ENCODE data around the gene EEPD1. TPM values are rescaled to one million over a fixed set of nuclear protein-coding genes. Genes with fewer than 3 reads are reported as not detected.

Gene EEPD1
- total RNA-seq, 1 donor from 2014 or later = 18.0 TPM

DNA sequence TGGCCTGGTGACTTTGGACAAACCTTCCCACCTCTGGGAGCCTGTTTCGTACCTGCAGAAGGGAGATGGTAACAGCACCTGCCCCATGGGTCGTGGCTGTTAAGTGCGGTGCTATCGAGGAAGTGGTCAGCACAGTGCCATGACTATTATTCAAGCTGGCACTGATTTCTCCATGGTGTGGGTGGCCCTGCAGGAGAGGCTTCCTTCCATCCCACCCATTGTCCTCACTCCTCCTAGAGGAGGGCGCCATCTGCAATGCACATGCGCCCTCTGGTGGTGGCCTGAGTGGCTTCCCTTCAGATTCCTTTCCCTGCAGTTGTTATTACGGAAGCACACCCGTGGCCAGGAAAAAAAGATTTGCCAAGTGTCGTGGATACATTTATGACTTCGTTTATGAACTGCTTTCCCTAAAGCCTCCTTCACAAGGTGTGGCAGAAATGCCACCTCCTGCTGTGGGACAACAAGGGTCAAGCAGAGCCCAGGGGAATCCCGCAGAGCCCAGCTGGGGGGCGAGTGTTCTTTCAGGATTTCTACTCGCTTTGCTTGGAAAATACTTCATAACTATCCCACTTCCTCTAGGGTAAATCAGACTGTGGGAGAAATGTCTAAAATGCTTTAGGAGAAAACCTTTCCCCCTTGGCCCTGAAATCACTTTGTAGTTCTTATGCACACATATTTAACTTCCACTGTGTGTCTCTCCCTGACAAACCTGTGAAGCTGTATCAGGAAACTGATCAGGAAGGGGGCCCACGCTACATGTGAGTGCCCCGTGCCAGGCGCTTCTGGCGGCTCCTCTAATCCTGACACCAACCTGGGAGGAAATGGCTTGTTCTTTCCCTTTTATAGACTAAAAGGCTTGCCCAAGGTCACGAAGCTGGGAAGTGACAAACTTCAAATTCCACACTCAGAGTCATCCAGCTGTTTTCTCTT is 138.6 kb downstream of the EEPD1 start:
- Mint-ChIP-seq H3K27me3 (ENCODE audit: low read depth) (no peaks in the 10 kb centered on the region), H3K9me3 (no peaks in the 10 kb centered on the region), H3K4me1 (peaks cover 17% of the 10 kb centered on the region), H3K36me3 (peaks cover 21% of the 10 kb centered on the region), H3K27ac (peak overlapping the region; percentile 93), H3K4me3 (peak overlapping the region; percentile 59)
- peak; percentile 78 to 91 for DNase-seq (ENCODE audit: low spot score in 2 of 2, unreplicated experiment in 2 of 2)
- TF ChIP-seq, protein P1, sequence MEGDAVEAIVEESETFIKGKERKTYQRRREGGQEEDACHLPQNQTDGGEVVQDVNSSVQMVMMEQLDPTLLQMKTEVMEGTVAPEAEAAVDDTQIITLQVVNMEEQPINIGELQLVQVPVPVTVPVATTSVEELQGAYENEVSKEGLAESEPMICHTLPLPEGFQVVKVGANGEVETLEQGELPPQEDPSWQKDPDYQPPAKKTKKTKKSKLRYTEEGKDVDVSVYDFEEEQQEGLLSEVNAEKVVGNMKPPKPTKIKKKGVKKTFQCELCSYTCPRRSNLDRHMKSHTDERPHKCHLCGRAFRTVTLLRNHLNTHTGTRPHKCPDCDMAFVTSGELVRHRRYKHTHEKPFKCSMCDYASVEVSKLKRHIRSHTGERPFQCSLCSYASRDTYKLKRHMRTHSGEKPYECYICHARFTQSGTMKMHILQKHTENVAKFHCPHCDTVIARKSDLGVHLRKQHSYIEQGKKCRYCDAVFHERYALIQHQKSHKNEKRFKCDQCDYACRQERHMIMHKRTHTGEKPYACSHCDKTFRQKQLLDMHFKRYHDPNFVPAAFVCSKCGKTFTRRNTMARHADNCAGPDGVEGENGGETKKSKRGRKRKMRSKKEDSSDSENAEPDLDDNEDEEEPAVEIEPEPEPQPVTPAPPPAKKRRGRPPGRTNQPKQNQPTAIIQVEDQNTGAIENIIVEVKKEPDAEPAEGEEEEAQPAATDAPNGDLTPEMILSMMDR (IDR thresholded peaks at IDR 0.05; ENCODE audit: unreplicated experiment) = peak; percentile 97

DNA sequence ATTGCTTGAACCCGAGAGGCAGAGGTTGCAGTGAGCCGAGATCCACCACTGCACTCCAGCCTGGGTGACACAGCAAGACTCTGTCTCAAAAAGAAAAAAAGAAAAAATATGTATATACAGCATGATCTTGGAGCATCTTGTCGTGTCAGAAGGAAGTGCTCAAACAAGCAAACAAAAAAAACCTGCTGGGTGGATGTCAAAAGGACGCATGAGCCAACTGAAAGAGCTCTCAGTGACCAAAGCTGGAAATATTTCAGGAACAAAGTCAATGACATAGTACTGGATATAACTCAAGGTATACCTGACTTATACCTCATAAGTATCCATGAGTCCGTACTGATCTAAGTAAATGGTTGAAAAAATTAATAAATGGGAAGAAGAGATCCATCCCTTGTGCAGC is 142.0 kb downstream of the EEPD1 start:
- Mint-ChIP-seq H3K36me3 (peaks cover 20% of the 10 kb centered on the region), H3K9me3 (no peaks in the 10 kb centered on the region), H3K4me1 (peaks cover 20% of the 10 kb centered on the region), H3K27ac (no peak overlapping the region), H3K4me3 (no peak overlapping the region), H3K27me3 (ENCODE audit: low read depth) (no peaks in the 10 kb centered on the region)
- no peak for DNase-seq (ENCODE audit: low spot score in 2 of 2, unreplicated experiment in 2 of 2)
- TF ChIP-seq, protein P1 (IDR thresholded peaks at IDR 0.05; ENCODE audit: unreplicated experiment) = no peak

DNA sequence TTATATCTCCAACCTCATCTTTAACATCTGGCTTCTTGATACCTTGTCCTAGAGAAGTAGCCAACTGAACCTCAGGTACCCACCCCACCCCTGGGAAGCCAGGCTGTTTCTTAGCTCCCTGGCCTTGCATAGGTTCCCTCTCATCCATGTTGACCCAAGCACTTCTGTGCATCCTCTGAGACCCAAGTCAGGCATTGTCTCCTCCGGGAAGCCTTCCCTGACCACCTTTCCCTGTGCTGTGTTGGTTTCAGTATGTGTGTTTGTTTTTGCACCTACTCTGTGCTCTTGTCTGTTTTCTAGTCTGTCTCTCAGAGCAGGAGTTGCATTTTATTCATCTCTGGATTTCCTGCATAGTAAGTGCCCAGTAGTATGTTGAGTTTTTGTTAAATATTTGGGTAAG is 143.2 kb downstream of the EEPD1 start:
- Mint-ChIP-seq H3K36me3 (peaks cover 17% of the 10 kb centered on the region), H3K4me1 (peaks cover 19% of the 10 kb centered on the region), H3K9me3 (no peaks in the 10 kb centered on the region), H3K27me3 (ENCODE audit: low read depth) (no peaks in the 10 kb centered on the region), H3K4me3 (no peak overlapping the region), H3K27ac (no peak overlapping the region)
- TF ChIP-seq, protein P1 (IDR thresholded peaks at IDR 0.05; ENCODE audit: unreplicated experiment) = no peak
- DNase-seq (ENCODE audit: low spot score in 2 of 2, unreplicated experiment in 2 of 2) = no peak

DNA sequence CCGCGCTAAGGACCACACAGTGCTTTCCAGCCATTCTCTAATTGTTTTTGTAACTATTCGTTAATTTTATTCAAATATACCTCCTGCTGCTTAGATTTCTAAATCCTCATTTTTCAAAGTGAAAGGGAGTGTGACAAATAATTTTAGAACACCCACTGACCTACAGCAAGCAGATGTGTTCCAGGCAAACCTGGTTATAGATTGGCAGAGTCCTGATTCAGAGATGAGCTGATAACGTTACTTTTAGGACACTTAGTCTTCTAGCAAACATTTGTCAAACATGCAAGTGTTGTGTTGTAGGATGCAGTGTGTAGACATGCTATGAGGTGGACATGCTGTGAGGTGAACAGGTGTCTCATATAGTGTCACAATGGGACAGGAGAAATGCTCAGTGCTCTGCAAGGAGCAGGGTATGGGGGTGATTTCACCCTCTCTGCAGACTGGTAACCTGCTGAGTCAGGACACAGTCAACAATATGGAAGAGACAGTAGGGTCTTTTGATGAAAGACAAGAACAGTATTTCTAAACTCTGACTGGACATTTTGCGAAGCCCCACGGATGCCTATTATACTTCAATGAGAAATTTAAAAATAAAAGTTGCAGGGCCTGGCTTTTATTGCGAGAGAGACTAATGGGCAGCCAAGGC is 144.4 kb downstream of the EEPD1 start:
- Mint-ChIP-seq H3K27me3 (ENCODE audit: low read depth) (no peaks in the 10 kb centered on the region), H3K4me3 (no peak overlapping the region), H3K36me3 (peaks cover 20% of the 10 kb centered on the region), H3K4me1 (peaks cover 11% of the 10 kb centered on the region), H3K9me3 (no peaks in the 10 kb centered on the region), H3K27ac (no peak overlapping the region)
- TF ChIP-seq, protein P1 (IDR thresholded peaks at IDR 0.05; ENCODE audit: unreplicated experiment) = no peak
- no peak for DNase-seq (ENCODE audit: low spot score in 2 of 2, unreplicated experiment in 2 of 2)

DNA sequence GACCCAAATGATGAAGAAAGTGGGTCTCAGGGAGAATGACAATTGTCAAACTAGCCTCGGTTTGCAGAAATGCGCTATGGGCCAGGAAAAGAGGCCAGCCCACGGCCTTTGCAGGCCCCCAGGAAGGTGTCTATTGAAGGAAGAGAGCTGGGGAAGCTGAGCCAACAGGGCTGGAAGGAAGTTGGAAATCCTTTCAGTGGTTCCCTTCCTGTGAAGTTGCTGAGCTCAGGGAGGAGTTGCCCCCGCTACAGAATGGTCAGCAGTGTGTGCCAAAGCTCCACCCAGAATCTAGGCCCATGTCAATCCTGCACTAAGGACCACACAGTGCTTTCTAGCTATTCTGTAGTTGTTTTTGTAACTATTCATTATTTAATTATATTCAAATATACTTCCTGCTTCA is 145.1 kb downstream of the EEPD1 start:
- DNase-seq (ENCODE audit: low spot score in 2 of 2, unreplicated experiment in 2 of 2) = no peak
- Mint-ChIP-seq H3K27ac (no peak overlapping the region), H3K27me3 (ENCODE audit: low read depth) (no peaks in the 10 kb centered on the region), H3K4me1 (peaks cover 11% of the 10 kb centered on the region), H3K4me3 (no peak overlapping the region), H3K36me3 (peaks cover 20% of the 10 kb centered on the region), H3K9me3 (no peaks in the 10 kb centered on the region)
- TF ChIP-seq, protein P1 (IDR thresholded peaks at IDR 0.05; ENCODE audit: unreplicated experiment) = no peak

Measured in mesothelial cell of epicardium (in vitro differentiated cells).